NCI-H2196 treated with DMSO at 0.1 percent for 48 hours (cell line): ENCODE data around the gene ITGB4.
"Not testable (repeated sequence)": the region's sequence is repeated elsewhere in the genome, so short reads cannot be mapped to it uniquely, and the experiment has no call there.

Source experiments
- DNase-seq: peaks from one replicate; lab custom pipeline; 2025; ENCODE audit not compliant: unreplicated experiment; lab: John Stamatoyannopoulos, UW

ITGB4 gene

DNA sequence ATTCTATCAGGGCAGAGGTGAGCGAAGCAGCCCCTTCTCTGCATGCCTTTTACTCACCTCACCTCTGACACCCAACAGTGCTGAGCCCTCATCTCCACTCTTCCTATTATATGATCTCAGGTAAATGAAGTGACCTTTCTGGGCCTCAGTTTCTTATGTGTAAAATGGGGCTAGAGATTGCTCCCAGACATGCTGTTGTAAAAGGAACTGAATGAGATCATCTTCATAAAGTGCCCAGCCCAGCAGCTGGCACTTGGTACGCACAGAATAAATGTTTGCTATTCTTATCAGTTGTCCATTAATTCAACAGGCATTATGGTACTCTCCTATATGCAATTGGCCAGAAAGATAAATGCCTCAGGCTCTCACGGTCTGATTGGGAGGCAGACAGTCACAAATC is 48.3 kb downstream of the ITGB4 start:
- DNase-seq, result peak; percentile 75

GRCh38 chr17:75771334-75772281 is 50.3 kb downstream of the ITGB4 start:
- no peak for DNase-seq

DNA sequence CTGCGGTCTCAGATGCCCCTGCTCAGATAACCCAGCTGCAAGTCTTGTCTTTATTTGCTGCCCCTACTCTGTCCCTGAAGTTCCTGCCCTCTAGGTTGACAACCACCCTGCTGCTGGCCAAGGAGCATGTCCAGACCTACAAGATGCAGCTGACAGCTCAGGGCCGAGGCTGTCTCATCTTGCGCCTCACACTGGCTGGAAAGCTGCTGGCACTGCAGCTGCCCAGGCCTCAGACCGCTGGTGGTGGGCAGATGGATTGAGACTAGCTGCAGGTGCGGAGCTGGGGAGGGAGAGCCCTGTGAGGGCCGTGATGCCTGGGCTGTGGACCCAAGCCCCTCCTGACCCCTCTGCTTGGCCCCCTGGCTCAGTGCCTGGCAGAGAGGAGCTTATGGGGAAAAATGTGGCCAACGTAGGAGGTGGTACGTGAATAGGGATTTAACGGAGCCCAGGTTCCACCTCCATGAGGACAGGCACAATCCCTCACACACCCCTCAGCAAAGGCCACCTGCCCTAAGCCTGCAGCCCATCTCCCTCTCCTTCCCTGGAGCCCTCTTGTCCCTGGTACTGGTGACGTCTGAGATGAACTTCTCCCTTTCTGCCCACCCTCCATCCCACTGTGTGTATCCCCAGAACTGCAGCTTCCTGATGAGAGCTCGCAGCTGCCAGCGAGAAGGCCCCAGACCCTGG is 52.0 kb downstream of the ITGB4 start:
- DNase-seq, result no peak

DNA sequence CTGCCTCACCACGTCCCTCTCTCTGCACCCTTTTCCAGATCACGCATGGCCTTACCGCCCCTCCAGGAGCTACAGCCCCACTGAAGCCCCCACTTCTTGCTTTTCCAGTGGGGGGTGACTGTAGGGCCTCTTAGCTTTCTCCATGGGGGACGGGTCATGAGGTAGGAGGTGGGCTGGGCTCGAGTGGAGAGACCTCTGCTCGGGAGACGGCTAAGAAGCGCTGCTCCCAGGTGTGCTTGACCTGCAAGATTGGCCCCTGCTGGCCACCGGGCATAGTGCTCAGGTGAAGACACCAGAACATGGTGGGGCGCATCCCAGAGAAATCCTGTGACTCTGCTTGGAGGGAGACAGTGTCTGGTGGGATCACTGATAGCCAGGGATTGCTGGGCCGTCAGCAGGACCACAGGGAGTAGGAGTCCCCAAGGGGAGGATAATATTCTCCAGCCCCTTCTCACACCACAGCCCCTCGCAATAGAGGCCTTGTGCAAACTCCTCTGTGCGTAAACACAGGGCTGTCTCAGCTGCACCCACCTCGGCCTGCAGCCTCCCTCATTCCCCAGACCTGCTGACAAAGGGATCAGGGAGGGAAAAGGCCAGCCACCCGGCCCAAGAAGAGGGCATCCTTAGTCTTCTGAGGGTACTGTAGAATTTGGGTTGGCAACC is 52.7 kb downstream of the ITGB4 start:
- DNase-seq, result no peak

DNA sequence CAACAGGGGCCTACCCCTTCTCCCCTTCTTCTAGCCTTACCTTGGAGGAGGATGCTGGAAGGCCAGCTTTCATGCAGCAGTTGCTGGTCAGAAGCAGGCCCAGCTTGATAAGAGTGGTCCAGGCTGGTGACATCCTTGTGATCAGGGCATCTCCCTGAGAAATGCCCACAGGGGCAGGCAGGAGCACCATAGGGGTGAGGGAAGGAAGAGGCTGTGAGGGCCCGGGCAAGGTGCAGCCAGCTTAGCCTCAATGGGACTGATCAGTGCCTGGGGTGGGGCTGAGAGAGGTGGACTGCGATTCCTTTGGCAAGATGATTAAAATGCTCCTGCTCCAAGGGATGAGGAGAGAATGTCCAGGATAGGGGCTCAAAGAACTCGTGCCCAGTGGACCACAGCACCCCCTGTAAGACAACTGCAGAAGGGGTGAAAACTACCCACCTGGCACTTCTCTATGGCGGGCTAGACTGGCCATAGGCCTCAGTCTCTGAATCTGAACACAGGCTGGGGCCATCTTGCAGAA is 53.3 kb downstream of the ITGB4 start:
- DNase-seq, result no peak

DNA sequence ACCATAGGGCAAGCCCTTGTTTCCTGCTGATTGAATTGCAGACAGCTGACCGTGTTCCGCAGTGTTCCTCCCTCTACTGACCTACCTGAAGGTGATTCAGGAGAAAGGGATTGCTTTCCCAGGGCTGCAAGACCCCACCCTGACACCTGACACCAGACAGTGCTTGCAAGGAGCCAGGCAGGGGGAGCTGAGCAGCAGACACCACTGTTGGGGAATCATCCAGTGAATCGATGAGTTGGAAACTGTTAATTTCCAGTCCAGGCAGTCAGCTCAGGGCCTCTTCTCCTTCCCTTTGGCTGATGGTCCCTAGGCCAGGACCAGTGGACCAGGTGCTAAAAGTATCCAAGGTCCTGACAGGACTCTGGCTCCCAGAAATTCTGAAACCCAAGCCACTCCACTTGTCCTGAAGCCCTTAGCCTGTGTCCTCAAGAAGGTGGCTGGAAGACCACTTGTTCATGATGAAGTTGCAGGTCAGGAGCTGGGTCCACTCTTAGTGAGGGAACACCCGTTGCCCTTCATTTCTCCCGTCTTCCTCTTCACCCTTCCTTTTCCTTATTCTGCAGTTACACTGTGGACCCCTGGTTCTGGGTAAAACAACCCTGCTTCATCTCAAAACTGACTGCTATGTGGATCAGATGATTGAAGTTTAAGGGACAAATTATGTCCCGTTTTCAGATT is 53.9 kb downstream of the ITGB4 start:
- no peak for DNase-seq

GRCh38 chr17:75776386-75777295 is 55.4 kb downstream of the ITGB4 start:
- no peak for DNase-seq

DNA sequence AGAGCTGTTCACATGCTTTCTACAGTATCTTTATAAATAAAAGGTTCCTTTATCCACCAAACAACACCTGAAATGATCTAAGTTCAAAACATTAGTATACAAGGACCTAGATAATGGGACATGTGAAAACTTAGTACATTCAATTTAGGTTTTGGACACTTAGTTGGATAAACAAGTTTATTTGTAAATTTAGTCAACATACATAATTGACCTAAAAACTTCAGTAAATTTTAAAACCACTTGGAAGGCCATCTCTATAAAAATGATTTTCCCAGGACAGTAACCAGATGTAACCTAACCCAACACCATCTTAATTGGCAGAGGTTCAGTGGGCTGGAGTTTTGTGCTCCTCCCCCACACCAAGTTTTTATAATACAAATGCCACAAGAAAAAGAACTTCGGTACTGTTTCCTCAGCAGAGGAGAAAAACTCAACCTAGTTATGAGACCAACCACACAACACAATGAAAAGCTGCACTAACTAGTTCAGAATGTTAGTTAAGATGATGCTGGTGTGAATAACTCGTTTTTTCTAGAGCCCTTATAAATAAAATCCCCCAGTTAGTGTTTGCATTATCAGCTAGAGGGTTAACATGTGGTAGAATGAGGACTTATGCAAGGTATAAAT is 56.1 kb downstream of the ITGB4 start:
- DNase-seq, result no peak

DNA sequence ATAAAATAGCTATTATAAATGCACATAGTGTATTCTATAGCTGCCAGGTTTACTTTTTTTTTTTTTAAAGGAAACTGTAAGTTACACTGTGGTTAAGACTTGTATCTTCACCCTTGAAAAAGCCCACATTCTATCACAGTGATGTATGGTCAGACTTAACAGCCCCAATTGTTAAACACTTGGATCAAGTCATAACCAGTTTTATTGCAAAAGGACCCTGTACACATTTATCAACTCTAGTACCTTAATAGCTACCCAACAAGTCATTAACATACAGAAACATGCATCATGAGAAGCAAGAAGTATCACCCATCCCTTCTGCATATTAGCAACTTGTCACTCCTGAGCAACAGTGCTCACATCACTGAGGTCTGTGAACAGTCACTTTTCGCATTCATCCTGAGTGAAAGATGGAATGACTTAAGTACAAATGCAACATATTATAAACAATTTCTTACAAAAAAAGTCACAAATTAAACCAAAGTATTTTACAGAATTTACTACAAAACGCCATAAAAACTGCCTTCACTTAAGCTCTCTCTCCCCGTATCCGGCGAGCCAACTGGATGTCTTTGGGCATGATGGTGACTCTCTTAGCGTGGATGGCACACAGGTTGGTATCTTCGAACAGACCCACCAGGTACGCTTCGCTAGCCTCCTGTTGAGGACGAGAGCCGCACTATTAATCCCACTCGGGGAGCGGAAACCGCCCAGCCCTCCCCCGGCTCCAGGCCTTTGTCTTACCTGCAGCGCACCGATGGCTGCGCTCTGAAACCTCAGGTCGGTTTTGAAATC is 57.0 kb downstream of the ITGB4 start:
- not testable (repeated sequence) for DNase-seq

DNA sequence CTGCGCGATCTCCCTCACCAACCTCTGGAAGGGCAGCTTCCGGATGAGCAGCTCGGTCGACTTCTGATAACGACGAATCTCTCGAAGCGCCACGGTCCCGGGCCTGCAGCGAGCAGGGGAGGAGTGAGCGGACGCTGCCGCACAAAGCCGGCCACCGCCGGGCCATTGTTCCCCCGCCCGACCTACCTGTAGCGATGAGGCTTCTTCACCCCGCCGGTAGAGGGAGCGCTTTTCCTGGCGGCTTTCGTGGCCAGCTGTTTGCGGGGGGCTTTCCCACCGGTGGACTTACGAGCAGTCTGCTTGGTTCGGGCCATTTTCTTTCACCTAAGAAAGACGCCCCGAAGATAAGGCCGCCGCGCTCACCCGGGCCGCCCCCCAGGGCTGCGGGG is 57.6 kb downstream of the ITGB4 start:
- DNase-seq, result no peak

GRCh38 chr17:75779250-75779986 is 58.2 kb downstream of the ITGB4 start:
- peak; percentile 100 for DNase-seq

- no peak for DNase-seq
These were observed 59.0 kb downstream of the ITGB4 start for GRCh38 chr17:75779987-75780889.

- DNase-seq, result peak; percentile 68
These were observed 62.0 kb downstream of the ITGB4 start for GRCh38 chr17:75783069-75783783.

GRCh38 chr17:75783803-75784472 is 62.7 kb downstream of the ITGB4 start:
- DNase-seq, result peak; percentile 78

DNA sequence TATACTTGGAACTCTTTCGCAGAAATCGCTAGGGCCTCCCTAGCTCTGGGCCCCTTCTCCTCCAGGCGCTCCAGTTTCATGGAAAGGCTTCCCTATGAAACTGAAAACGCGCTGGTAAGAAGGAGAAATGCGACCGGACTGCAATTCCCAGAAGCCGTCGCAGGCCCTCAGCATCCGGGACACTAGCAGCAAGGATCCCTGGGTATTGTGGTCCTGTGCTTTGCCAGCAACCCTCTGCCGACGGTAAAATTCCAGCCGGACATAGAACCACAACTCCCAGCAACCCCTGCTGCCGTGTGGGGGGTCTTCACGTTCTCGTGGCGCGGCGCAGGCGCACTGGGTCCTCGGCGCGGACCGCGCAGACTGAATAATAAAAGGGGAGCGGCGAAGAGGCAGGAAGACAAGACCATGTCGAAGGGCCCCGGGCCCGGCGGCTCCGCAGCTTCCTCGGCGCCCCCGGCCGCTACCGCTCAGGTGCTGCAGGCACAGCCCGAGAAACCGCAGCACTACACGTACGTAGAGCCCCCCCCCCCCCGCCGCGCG is 63.3 kb downstream of the ITGB4 start, which contains the start of gene UNK:
Gene UNK, plus strand, starts transcription at position 334 of the 543 bp plus-strand sequence. Its CDS starts 75 bp downstream, at position 409.
- DNase-seq, result peak; percentile 100
